Activated naive CD8-positive, alpha-beta T cell treated with anti-CD3 and anti-CD28 coated beads, Interleukin-2, amount 50 U/mL, for 16 hours (primary cell): ENCODE data around the gene RNF123.
"Not testable (repeated sequence)": the region's sequence is repeated elsewhere in the genome, so short reads cannot be mapped to it uniquely, and the experiment has no call there.

Experiments used
- DNase-seq: peaks from one replicate; pipeline ENCODE4 v3.0.0-alpha.2; 2020; ENCODE audit warnings: low read depth, low spot score

Gene RNF123

GRCh38 chr3:49720855-49721595 is 31.7 kb downstream of the RNF123 start:
- DNase-seq: no peak

DNA sequence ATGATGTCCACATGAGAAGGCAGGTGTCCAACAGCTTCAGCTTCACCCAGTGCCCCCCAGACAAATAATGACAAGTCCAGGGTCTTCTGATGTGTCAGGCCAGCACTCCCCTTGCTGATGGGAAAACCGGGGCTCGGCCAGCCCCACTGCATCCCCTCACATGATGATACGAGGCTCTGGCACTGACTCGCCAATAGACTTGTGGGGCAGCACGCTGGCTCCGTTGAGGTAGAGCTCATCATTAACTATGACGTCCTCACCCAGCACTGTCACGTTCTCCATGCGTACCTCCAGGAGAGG is 32.2 kb downstream of the RNF123 start:
- DNase-seq: no peak

DNA sequence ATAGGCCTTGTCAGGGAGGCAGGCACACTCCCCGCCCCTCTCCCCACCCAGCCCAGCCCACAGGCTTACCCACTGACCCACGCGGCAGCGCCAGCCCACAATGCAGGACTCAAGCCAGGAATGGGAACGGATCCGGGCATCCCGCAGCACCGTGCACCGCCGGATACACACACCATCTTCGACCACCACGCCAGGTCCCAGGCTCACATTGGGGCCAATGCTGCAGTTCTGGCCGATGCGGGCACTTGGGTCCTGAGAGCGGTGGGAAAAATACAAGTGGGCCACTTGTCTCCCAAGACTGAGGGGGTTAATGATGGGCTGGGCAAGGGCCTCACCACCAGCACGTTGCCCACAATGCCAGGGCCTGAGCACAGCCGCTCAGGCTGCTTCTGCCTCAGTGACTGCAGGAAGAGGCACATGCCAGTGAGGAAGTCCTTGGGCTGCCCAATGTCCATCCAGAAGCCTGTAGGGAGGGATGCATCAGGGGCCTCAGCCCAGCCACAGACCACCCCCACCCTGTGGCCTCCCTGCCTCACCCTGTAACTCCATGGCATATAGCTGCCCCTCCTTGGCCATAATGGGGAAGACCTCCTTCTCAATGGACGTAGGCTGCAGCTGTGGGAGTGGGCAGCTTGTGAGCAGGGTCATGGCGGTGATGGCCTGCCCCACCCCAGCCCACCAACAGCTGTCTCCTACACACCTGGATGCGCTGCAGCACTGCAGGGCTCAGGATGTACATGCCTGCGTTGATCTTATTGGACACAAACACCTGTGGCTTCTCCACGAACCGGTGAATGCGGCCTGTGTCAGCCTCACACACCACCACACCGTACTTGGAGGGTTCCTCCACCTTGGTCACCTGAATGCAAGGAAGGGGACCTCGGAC is 32.8 kb downstream of the RNF123 start:
- no peak for DNase-seq

- DNase-seq: no peak
These were observed 33.5 kb downstream of the RNF123 start for GRCh38 chr3:49722896-49723295.

DNA sequence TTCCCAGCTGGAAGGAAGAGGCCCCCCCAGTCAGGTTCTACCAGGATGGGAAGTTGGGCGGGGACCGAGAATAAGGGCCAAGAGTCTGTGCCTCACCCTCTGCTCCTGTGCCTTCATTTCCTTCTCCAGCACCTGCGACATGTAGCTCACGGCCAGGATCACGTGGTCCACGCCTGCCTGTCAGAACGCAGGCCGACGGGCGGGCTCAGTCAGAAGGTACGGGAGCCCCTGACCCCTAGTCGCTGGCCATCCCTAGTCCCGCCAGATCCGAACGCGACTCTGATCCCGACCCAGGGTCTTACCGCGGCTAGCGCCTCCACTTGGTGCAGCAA is 33.9 kb downstream of the RNF123 start:
- DNase-seq: no peak

- peak; percentile 79 for DNase-seq
These were observed 34.5 kb downstream of the RNF123 start, which contains the start of gene GMPPB for GRCh38 chr3:49723628-49724551. GMPPB (minus strand) TSS chr3:49723951; CDS start chr3:49723726, 225 bp downstream.

GRCh38 chr3:49724586-49724985 is 35.2 kb downstream of the RNF123 start:
- no peak for DNase-seq

GRCh38 chr3:49725906-49726681 is 36.7 kb downstream of the RNF123 start:
- no peak for DNase-seq

- DNase-seq: no peak
These were observed 38.0 kb downstream of the RNF123 start for GRCh38 chr3:49727154-49727923.

GRCh38 chr3:49727924-49728361 is 38.6 kb downstream of the RNF123 start:
- no peak for DNase-seq

DNA sequence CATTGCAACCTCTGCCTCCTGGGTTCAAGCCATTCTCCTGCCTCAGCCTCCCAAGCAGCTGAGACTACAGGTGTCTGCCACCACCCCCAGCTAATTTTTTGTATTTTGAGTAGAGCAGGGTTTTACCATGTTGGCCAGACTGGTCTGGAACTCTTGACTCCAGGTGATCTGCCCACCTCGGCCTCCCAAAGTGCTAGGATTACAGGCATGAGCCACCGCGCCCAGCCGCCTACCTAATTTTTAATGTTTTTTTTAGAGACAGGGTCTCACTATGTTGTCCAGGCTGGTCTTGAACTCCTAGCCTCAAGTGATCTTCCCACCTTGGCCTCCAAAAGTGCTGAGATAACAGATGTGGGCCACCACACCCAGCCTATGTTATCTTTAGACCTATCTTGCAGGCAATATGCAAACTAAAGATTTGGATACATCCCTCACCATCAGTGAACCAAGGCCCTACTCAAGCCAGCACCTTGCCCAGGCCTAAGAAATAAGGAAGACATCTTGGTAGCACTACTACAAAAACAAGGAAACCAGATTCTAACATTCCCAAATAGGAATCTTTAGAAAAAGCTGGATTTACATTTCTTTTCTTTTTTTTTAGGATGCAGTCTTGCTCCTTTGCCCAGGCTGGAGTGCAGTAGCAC is 40.7 kb downstream of the RNF123 start:
- DNase-seq: no peak

- DNase-seq: no peak
These were observed 43.2 kb downstream of the RNF123 start for GRCh38 chr3:49732597-49732996.

GRCh38 chr3:49733551-49733950 is 44.2 kb downstream of the RNF123 start:
- no peak for DNase-seq

- DNase-seq: no peak
These were observed 45.4 kb downstream of the RNF123 start for GRCh38 chr3:49734752-49735151.

GRCh38 chr3:49738067-49738713 is 48.8 kb downstream of the RNF123 start:
- DNase-seq: no peak

- no peak for DNase-seq
These were observed 51.1 kb downstream of the RNF123 start for GRCh38 chr3:49740427-49740826.

- DNase-seq: no peak
These were observed 56.6 kb downstream of the RNF123 start for GRCh38 chr3:49745986-49746385.

- DNase-seq: no peak
These were observed 58.6 kb downstream of the RNF123 start for GRCh38 chr3:49747792-49748480.

- DNase-seq: not testable (repeated sequence)
These were observed 59.5 kb downstream of the RNF123 start for GRCh38 chr3:49748874-49749273.
